GM12891 (cell line): Measurements from ENCODE around the gene FZR1.
"Not testable (repeated sequence)": the region's sequence is repeated elsewhere in the genome, so short reads cannot be mapped to it uniquely, and the experiment has no call there.

Experiments
- POLR2A ChIP-seq: IDR thresholded peaks from 2 replicates; pipeline ENCODE4 v1.6.1; 2011; ENCODE audit warnings: low read depth, low read length, control low read depth
- POLR2AphosphoS5 ChIP-seq: IDR thresholded peaks from 2 replicates; pipeline ENCODE4 v1.6.1; 2011; ENCODE audit warnings: low read depth, low read length, control low read depth
- POU2F2 ChIP-seq: IDR thresholded peaks from 2 replicates; pipeline ENCODE4 v1.6.1; 2011; ENCODE audit warnings: low read depth, mild to moderate bottlenecking, control low read depth, low read length, moderate library complexity
- SPI1 ChIP-seq: IDR thresholded peaks from 2 replicates; pipeline ENCODE4 v1.6.1; 2011; ENCODE audit warnings: low read depth, low read length, control low read depth
- TAF1 ChIP-seq: IDR thresholded peaks from 2 replicates; pipeline ENCODE4 v1.6.1; 2011; ENCODE audit warnings: low read depth, low read length, control low read depth

DNA sequence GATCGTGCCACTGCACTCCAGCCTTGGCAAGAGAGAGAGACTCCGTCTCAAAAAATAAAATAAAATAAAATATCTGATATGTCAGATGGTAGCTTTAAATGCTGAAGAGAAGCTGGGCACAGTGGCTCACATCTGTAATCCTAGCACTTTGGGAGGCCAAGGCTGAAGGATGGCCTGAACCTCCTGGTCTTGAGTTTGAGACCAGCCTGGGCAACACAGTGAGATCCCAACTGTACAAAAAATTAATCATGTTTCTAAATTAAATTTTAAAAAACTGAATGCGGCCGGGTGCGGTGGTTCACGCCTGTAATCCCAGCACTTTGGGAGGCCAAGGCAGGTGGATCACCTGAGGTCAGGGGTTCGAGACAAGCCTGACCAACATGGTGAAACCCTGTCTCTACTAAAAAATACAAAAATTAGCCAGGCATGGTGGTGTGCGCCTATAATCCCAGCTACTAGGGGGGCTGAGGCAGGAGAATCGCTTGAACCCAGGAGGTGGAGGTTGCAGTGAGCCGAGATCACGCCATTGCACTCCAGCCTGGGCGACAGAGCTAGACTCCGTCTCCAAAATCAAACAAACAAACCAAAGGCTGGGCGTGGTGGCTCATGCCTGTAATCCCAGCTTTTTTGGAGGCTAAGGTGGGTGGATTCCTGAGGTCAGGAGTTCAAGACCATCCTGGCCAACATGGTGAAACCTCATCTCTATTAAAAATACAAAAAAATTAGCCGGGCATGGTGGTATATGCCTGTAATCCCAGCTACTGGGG lies 78.1 kb downstream of the FZR1 start:
- TF ChIP-seq POLR2A, TAF1, POLR2AphosphoS5, POU2F2, SPI1: not testable (repeated sequence)
